Neural crest cell (in vitro differentiated cells): ENCODE results near the gene DYRK1A. TPM values are rescaled to one million over a fixed set of nuclear protein-coding genes. Genes with fewer than 3 reads are reported as not detected.
A peak's percentile ranks its signal among the peaks of the same experiment; 100 is the strongest.

ENCODE experiments used
- DNase-seq: peaks from one replicate; pipeline ENCODE4 v3.0.0; 2021; ENCODE audit warnings: low read depth, mixed read lengths, low spot score
- H3K27ac Mint-ChIP-seq: one replicate; pipeline ENCODE4 v1.8.0; 2021; ENCODE audit warnings: mild to moderate bottlenecking, mixed read lengths; ENCODE audit not compliant: unreplicated experiment
- H3K27me3 Mint-ChIP-seq: 2 replicates; pipeline ENCODE4 v1.8.0; 2021; ENCODE audit warnings: low read depth, mild to moderate bottlenecking, mixed read lengths
- H3K36me3 Mint-ChIP-seq: 2 replicates; pipeline ENCODE4 v1.8.0; 2021; ENCODE audit warnings: low read depth, mild to moderate bottlenecking, mixed read lengths
- H3K4me1 Mint-ChIP-seq: 2 replicates; pipeline ENCODE4 v1.8.0; 2021; ENCODE audit warnings: mixed read lengths
- H3K4me3 Mint-ChIP-seq: one replicate; pipeline ENCODE4 v1.8.0; 2021; ENCODE audit warnings: mild to moderate bottlenecking, mixed read lengths
- H3K9me3 Mint-ChIP-seq: 2 replicates; pipeline ENCODE4 v1.8.0; 2021; ENCODE audit warnings: mixed read lengths
- CTCF ChIP-seq: fragments of 200-600 bp; sonication (generic); conservative IDR thresholded peaks from 2 replicates; pipeline ENCODE4 v1.5.0; 2021; ENCODE audit warnings: antibody characterized with exemption, mild to moderate bottlenecking
- total RNA-seq: library from RNA; stranded (reverse); gene quantifications from 2 replicates; pipeline ENCODE4 v1.2.1, GENCODE V29; 2021

DYRK1A gene
- total RNA-seq, 1 donor from 2014 or later, result 77.0 TPM

GRCh38 chr21:37463083-37463801, 96.7 kb downstream of the DYRK1A start:
- Mint-ChIP-seq H3K9me3 (no peaks in the 10 kb centered on the region), H3K27me3 (no peaks in the 10 kb centered on the region), H3K27ac (no peak overlapping the region), H3K4me1 (peaks cover 47% of the 10 kb centered on the region), H3K36me3 (peaks cover 8% of the 10 kb centered on the region), H3K4me3 (peak overlapping the region; percentile 25)
- peak; percentile 65 for TF ChIP-seq CTCF
- no peak for DNase-seq

GRCh38 chr21:37467082-37467481, 100.5 kb downstream of the DYRK1A start:
- Mint-ChIP-seq H3K27me3 (no peaks in the 10 kb centered on the region), H3K36me3 (peaks cover 21% of the 10 kb centered on the region), H3K4me3 (no peak overlapping the region), H3K27ac (no peak overlapping the region), H3K4me1 (peaks cover 18% of the 10 kb centered on the region), H3K9me3 (peaks cover 3% of the 10 kb centered on the region)
- TF ChIP-seq CTCF, result no peak
- DNase-seq, result no peak

- DNase-seq, result no peak
- Mint-ChIP-seq H3K4me1 (peaks cover 3% of the 10 kb centered on the region), H3K27ac (no peak overlapping the region), H3K36me3 (peaks cover 21% of the 10 kb centered on the region), H3K9me3 (peaks cover 3% of the 10 kb centered on the region), H3K27me3 (no peaks in the 10 kb centered on the region), H3K4me3 (no peak overlapping the region)
- TF ChIP-seq CTCF, result no peak
Measured at GRCh38 chr21:37468909-37469308, 102.3 kb downstream of the DYRK1A start.

GRCh38 chr21:37469441-37469840, 102.9 kb downstream of the DYRK1A start:
- Mint-ChIP-seq H3K36me3 (peaks cover 21% of the 10 kb centered on the region), H3K9me3 (peaks cover 3% of the 10 kb centered on the region), H3K27ac (no peak overlapping the region), H3K4me3 (no peak overlapping the region), H3K4me1 (peaks cover 3% of the 10 kb centered on the region), H3K27me3 (no peaks in the 10 kb centered on the region)
- no peak for DNase-seq
- TF ChIP-seq CTCF, result no peak

GRCh38 chr21:37472581-37472980, 106.0 kb downstream of the DYRK1A start:
- DNase-seq, result no peak
- Mint-ChIP-seq H3K36me3 (peaks cover 19% of the 10 kb centered on the region), H3K9me3 (peaks cover 3% of the 10 kb centered on the region), H3K27ac (no peak overlapping the region), H3K4me3 (no peak overlapping the region), H3K27me3 (no peaks in the 10 kb centered on the region), H3K4me1 (peaks cover 15% of the 10 kb centered on the region)
- TF ChIP-seq CTCF, result no peak
